CD4-positive, alpha-beta T cell treated with Interferon alpha-2 for 1 hour (primary cell): ENCODE measurements around the gene RUNX2.
"Not testable (repeated sequence)": the region's sequence is repeated elsewhere in the genome, so short reads cannot be mapped to it uniquely, and the experiment has no call there.

ENCODE experiments used
- DNase-seq, 2 donors: peaks; one replicate each; pipeline ENCODE4 v3.0.0-alpha.2; 2020 to 2022

Gene RUNX2

GRCh38 chr6:45327956-45328522 is at the start of gene RUNX2:
Gene RUNX2 (plus strand): TSS chr6:45328330. CDS start chr6:45328727, 397 bp downstream.
- peak in 1 of 2 donors; percentile 1 for DNase-seq

DNA sequence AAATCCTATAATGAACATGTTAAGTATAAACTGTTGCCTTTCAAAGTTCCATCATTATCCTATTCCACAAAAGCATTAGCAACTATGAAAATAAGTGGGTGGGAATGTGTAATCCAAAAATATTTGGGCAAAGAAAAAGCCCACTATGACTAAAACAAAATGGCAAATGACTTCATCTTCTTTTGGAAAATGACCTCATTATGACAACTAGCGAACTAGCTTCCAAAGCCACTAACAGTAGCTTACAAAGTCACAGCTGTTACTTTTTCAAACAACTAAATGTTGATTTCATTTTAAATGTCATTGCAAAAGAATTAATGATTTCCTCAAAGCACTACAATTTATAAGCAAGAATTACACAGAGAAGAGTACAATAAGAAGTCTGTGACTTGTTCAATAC is 49.8 kb upstream of the RUNX2 start:
- DNase-seq = no peak

DNA sequence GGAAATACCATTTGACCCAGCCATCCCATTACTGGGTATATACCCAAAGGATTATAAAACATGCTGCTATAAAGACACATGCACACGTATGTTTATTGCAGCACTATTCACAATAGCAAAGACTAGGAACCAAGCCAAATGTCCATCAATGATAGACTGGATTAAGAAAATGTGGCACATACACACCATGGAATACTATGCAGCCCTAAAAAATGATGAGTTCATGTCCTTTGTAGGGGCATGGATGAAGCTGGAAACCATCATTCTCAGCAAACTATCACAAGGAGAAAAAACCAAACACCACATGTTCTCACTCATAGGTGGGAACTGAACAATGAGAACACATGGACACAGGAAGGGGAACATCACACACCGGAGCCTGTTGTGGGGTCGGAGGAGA is 41.4 kb upstream of the RUNX2 start:
- DNase-seq = not testable (repeated sequence)

DNA sequence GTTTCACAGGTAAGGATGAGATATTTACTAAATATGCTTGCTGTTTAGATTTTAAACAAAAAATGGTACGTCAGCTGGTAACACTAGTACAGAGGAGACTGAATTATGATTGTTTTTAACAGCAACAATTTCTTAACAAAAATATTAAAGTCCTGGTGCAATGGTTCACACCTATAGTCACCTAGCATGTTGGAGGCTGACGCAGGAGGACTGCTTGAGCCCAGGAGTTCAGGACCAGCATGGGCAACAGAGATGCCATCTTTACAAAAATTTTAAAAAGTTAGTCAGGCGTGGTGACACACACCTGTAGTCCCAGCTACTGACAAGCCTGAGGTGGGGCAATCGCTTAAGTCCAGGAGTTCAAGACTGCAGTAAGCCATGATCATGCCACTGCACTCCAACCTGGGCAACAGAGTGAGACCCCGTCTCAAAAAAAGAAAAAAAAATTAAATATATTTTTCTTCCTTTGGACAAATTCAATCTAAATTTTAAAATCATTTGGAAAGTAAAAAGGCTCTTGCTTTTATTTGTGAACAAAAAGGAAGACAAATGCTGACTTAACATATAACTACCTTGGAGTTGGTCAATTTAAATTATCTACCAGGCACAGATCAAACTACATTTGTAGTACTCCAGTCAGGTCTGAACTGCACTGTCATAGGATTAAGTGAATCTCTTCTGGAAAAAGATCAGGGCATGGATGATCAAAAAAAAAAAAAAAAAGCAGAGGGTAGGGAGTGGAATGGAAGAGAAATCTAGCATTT is 38.2 kb upstream of the RUNX2 start:
- DNase-seq = no peak

- peak in 1 of 2 donors; percentile 50 for DNase-seq
These were observed 34.8 kb upstream of the RUNX2 start for GRCh38 chr6:45293306-45293705.

GRCh38 chr6:45294065-45294701 is 33.9 kb upstream of the RUNX2 start:
- peak in 1 of 2 donors; percentile 14 for DNase-seq

GRCh38 chr6:45297320-45297719 is 30.8 kb upstream of the RUNX2 start:
- no peak for DNase-seq

DNA sequence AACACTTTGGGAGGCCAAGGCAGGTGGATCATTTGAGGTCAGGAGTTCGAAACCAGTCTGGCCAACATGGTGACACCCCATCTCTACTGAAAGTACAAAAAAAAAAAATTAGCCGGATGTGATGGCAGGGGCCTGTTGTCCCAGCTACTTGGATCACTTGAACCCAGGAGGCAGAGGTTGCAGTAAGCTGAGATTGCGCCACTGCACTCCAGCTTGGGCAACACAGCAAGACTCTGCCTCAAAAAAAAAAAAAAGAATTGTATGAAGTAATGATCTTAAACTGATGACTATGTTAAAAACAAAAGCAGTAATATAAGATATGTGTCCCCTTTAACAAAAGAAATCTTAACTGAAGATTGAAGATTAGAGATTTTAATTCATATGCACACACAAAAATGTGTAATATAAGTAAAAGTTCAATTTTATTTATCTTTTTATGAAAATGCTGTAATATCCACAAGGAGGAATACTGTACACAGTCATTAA is 29.0 kb upstream of the RUNX2 start:
- no peak for DNase-seq

DNA sequence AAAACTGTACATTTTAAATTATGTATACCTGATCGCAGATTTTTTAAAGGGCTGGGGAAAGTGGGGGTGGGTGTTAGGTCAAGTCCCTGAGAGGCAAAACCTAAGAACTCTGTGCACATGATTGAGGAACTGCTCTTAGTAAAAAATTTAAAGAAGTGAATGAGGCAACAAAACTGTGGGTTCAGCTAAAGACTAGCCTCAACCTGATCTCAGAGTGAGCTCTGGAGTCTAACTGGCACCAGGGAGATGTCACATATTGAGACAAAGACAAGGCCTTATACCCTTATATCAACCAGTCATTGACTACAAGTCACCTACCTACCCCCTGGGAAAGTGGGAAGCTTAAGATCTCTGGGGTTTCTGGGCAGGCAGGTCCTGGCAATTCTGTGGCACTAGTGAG is 27.4 kb upstream of the RUNX2 start:
- no peak for DNase-seq

DNA sequence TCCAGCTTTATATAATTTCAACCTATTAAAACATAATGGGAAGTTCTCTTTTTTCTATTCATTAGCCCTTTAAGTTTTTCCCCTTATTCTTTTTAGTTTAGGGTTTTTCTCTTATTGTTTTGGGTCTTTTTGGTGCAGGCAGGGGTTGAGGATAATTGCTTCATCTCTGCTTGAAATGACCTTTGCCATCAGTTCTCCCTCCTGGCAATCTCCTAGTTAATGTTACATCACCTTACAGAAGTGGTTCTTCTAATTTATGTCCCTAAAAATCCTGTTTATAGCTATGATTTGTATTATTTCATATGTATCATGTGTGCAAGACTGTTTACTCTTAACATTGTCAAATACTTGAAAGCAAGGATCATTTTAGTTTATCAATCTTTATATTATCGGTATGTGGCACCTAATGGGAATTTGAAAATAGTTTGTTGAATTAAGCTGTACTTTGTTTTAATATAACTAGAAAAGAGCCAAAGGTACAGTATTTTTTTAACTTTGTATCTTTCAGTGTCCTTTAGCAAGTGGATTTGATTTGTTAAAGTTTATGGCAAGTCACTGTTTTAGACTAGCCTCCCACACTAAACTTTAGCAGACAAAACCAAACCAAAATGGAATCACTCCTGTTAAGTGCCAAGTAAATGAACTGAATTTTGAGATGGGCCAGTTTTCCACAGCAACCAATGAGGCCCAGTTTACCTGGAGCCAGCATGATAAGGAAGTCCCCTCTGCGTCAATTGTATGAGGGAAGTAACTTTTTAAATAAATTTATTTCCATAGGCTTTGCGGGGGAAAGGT is 26.6 kb upstream of the RUNX2 start:
- DNase-seq = no peak

DNA sequence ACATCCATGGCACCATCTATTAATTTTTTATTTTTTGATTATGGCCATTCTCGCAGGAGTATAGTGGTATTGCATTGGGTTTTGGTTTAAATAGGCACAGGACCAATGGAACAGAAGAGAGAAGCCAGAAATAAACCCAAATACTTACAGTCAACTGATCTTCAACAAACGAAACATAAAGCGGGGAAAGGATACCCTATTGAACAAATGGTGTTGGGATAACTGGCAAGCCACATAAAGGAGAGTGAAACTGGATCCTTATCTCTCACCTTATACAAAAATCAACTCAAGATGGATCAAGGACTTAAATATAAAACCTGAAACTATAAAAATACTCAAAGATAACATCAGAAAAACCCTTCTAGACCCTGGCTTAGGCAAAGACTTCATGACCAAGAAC is 25.3 kb upstream of the RUNX2 start:
- no peak for DNase-seq

- no peak for DNase-seq
These were observed 22.6 kb upstream of the RUNX2 start for GRCh38 chr6:45305546-45305945.

DNA sequence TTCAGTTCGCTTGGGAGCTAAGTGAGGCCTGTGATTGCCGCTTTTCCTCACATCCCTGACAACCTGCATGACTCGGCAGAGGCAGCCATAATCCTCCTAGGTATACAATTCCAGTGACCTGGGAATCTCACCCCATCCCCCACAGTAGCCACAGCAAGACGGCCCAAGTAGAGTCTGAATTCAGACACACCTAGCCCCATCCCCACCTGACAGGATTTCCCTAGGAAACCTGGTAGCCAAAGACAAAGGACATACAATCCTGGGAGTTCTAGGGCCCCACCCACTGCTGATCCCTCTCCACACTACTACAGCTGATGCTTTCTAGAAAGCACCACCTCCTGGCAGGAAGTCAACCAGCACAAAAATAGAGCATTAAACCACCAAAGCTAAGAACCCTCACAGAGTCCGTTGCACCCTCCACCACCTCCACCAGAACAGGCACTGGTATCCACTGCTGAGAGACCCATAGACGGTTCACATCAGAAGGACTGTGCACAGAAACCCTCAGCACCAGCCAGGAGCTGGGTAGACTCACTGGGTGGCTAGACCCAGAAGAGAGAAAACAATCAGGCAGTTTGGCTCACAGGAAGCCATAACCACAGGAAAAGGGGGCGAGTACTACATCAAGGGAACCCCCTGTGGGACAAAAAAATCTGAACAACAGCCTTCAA is 17.9 kb upstream of the RUNX2 start:
- DNase-seq = peak; percentile 11 to 56

GRCh38 chr6:45314146-45314545 is 14.0 kb upstream of the RUNX2 start:
- no peak for DNase-seq

GRCh38 chr6:45320349-45320748 is 7.8 kb upstream of the RUNX2 start:
- DNase-seq = no peak

GRCh38 chr6:45323656-45324224 is 4.4 kb upstream of the RUNX2 start:
- peak in 1 of 2 donors; percentile 31 for DNase-seq

DNA sequence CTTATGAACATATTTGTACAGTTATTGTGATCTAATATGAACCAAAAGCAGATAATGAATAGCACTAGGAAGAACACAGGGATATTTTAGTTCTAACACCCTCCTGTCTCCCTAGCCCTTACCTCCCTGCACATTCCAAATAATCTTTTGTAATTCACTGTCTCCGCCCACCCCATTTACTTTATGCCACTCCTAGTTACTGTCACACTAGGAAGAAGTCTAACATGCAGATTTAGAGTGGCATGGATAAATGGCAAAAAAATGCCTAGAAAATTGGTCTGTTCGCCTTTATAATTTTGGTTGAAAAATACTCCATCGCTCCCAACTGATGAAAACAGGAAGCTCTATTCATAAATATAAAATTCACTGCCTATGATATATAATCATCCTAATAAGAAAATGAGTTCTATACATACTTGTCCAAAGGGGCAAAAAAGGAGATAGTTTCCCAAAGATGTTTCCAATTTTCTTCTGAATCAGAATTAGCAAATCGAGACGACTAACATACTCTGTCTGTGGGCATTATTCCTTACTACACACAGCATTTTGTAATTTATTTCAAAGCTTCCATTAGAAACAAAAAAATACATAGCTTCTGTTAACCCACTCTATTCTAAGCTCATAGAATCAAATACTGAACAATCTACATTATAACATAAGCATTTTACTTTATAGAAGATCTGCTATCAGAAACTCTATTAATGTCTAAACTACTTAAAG is 1.3 kb upstream of the RUNX2 start:
- DNase-seq = no peak

GRCh38 chr6:45328523-45328922 is 393 bp downstream of the RUNX2 start:
- no peak for DNase-seq

DNA sequence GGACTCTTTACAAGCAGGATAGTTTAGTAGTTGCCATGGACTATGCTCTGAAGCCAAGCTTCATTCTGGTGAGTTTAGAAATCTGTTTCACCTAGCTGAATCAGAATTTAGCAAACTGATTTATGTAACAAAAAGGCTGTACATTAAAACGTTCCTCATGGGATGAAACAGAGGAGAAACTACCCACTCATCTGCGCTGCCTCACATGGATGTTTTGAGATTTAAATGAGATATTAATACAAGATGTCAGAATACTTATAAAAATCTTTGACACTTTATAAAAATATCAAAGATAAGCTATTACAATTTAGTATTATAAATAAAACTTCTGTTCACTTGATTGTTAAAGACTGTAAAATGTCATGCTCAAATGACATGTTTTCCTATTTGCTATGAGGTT is 16.8 kb downstream of the RUNX2 start:
- no peak for DNase-seq

DNA sequence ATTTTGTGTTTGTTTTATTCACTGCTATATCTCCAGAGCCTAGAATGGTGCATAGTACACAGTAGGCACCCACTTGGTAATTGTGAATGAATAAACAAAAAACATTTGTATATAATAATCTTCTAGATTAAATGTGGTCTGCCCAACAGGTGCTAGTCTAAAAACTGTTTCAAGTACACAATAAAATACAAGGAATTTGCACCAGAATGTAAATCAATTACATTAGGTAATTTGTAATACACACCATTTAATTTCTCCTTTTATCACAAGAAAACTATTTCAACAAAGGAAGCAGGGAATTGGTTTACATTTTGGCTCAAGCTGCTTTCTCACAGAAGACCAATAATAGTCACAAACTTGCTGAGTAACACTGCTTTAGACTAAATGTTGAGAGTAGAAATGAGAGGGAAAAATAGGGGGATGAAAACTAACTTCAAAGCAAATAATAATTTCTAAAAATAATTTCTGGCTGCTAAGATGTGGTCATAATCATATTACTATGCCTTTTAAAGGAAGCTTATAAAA is 22.1 kb downstream of the RUNX2 start:
- DNase-seq = no peak

DNA sequence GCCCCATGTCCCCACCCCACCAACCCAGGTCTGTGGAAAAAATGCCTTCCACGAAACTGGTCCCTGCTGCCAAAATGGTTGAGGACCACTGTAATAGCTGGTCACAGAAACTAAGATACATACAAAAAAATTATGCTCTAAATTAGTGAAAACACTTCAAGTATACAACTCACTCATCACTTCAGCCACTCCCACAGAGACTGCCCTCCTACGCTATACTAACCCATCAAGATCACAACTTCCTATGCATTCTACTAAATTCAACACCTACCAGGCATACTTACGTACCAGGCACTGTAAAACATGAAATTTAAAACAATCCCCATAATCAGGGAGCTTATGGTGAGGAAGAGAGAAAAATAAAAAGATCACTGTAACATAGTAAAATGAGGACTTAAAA is 22.9 kb downstream of the RUNX2 start:
- no peak for DNase-seq
